MM.1S (cell line): ENCODE data around the gene SYPL2.

Experiments used
- CTCF ChIP-seq: fragments of 300-600 bp; sonication (generic); IDR thresholded peaks from 2 replicates; pipeline ENCODE4 v1.5.1; 2016; ENCODE audit warnings: antibody characterized with exemption, low read length, mixed read lengths
- EZH2 ChIP-seq: fragments of 300-600 bp; sonication (generic); optimal IDR thresholded peaks from 2 replicates; pipeline ENCODE3; 2017; ENCODE audit warnings: low read depth, mild to moderate bottlenecking, antibody characterized with exemption, low read length, mixed read lengths
- EZH2phosphoT487 ChIP-seq: fragments of 300-600 bp; sonication (generic); IDR thresholded peaks from 2 replicates; pipeline ENCODE4 v1.6.1; 2018; ENCODE audit warnings: antibody characterized with exemption, low read length

- TF ChIP-seq EZH2 = no peak
- TF ChIP-seq CTCF = no peak
- no peak for TF ChIP-seq EZH2phosphoT487
Observed at GRCh38 chr1:109527846-109528695, 61.7 kb downstream of the SYPL2 start.
